Fibroblast of villous mesenchyme (primary cell): ENCODE data around the gene ANXA6. TPM values are rescaled to one million over a fixed set of nuclear protein-coding genes. Genes with fewer than 3 reads are reported as not detected.

ENCODE experiments used
- DNase-seq: peaks from one replicate; pipeline ENCODE4 v3.0.0-alpha.2; 2010; ENCODE audit warnings: low read depth
- H3K4me3 ChIP-seq: 2 replicates; pipeline ENCODE4 v1.5.1; 2011; ENCODE audit warnings: low read depth, mild to moderate bottlenecking, low read length
- CTCF ChIP-seq: IDR thresholded peaks from 2 replicates; pipeline ENCODE4 v1.5.1; 2012; ENCODE audit warnings: low read depth, mild to moderate bottlenecking, low read length; ENCODE audit not compliant: insufficient read depth
- total RNA-seq: library from RNA; depleted of rRNA; stranded (reverse); fragments of >200 nt; gene quantifications from 2 replicates; pipeline ENCODE4 v1.2.3, GENCODE V29; 2012

Gene ANXA6
- total RNA-seq, 1 donor, result 537 TPM

GRCh38 chr5:151097820-151098767, 59.5 kb downstream of the ANXA6 start:
- no peak for DNase-seq
- no peak overlapping the region for H3K4me3 ChIP-seq
- no peak for TF ChIP-seq CTCF

- no peak for DNase-seq
- TF ChIP-seq CTCF, result no peak
- H3K4me3 ChIP-seq, result no peak overlapping the region
Measured at GRCh38 chr5:151097061-151097460, 60.5 kb downstream of the ANXA6 start.

- DNase-seq, result no peak
- H3K4me3 ChIP-seq, result no peak overlapping the region
- no peak for TF ChIP-seq CTCF
Measured at GRCh38 chr5:151096001-151096373, 61.6 kb downstream of the ANXA6 start.

GRCh38 chr5:151095341-151096000, 62.1 kb downstream of the ANXA6 start:
- TF ChIP-seq CTCF, result no peak
- DNase-seq, result peak; percentile 83
- no peak overlapping the region for H3K4me3 ChIP-seq

GRCh38 chr5:151094852-151095245, 62.7 kb downstream of the ANXA6 start:
- no peak for TF ChIP-seq CTCF
- peak; percentile 48 for DNase-seq
- no peak overlapping the region for H3K4me3 ChIP-seq

- no peak overlapping the region for H3K4me3 ChIP-seq
- TF ChIP-seq CTCF, result no peak
- no peak for DNase-seq
Measured at GRCh38 chr5:151094030-151094851, 63.3 kb downstream of the ANXA6 start.
